Loucy (cell line): ENCODE measurements around the gene WT1.
"Not testable (repeated sequence)": the region's sequence is repeated elsewhere in the genome, so short reads cannot be mapped to it uniquely, and the experiment has no call there.

Experiments used
- H2AFZ ChIP-seq: fragments of 200-600 bp; sonication (generic); 2 replicates; pipeline ENCODE4 v1.6.0; 2016; ENCODE audit warnings: antibody characterized with exemption, mild to moderate bottlenecking, low read length, moderate library complexity
- H3F3A ChIP-seq: fragments of 200-600 bp; 2 replicates; pipeline ENCODE4 v1.6.0; 2016; ENCODE audit warnings: antibody characterized with exemption, low read depth, mild to moderate bottlenecking
- H3K27me3 ChIP-seq: fragments of 200-600 bp; sonication (generic); 2 replicates; pipeline ENCODE4 v1.6.1; 2014; ENCODE audit warnings: low read length, mild to moderate bottlenecking; ENCODE audit not compliant: insufficient read depth, poor library complexity, severe bottlenecking
- H3K36me3 ChIP-seq: fragments of 200-600 bp; sonication (generic); 2 replicates; pipeline ENCODE4 v1.6.1; 2016; ENCODE audit warnings: low read length; ENCODE audit not compliant: insufficient read depth
- H3K4me1 ChIP-seq: fragments of 200-600 bp; sonication (generic); 2 replicates; pipeline ENCODE4 v1.5.1; 2014; ENCODE audit warnings: low read length, mild to moderate bottlenecking; ENCODE audit not compliant: insufficient read depth, poor library complexity, severe bottlenecking
- H3K4me2 ChIP-seq: fragments of 200-600 bp; sonication (generic); 2 replicates; pipeline ENCODE4 v1.6.0; 2014; ENCODE audit warnings: antibody characterized with exemption, low read length, low read depth, mild to moderate bottlenecking; ENCODE audit not compliant: poor library complexity, severe bottlenecking
- H3K4me3 ChIP-seq: fragments of 200-600 bp; sonication (generic); 2 replicates; pipeline ENCODE4 v1.5.1; 2014; ENCODE audit warnings: low read length, mild to moderate bottlenecking, mixed read lengths; ENCODE audit not compliant: poor library complexity, severe bottlenecking
- H3K79me2 ChIP-seq: fragments of 200-600 bp; sonication (generic); 2 replicates; pipeline ENCODE4 v1.6.1; 2014; ENCODE audit warnings: low read length; ENCODE audit not compliant: insufficient read depth
- H3K9ac ChIP-seq: fragments of 200-600 bp; sonication (generic); 2 replicates; pipeline ENCODE4 v1.6.0; 2014; ENCODE audit warnings: mild to moderate bottlenecking, low read depth, low read length, moderate library complexity; ENCODE audit not compliant: poor library complexity, severe bottlenecking
- H3K9me2 ChIP-seq: fragments of 200-600 bp; sonication (generic); replicated peaks from 2 replicates; pipeline ENCODE4 v1.6.1; 2016; ENCODE audit warnings: low read depth, low read length, mixed read lengths
- H3K9me3 ChIP-seq: fragments of 200-600 bp; sonication (generic); 2 replicates; pipeline ENCODE4 v1.6.1; 2014; ENCODE audit warnings: mild to moderate bottlenecking, antibody characterized with exemption, low read length, low read depth; ENCODE audit not compliant: insufficient read depth
- H4K20me1 ChIP-seq: fragments of 200-600 bp; sonication (generic); 2 replicates; pipeline ENCODE4 v1.6.0; 2014; ENCODE audit warnings: antibody characterized with exemption, low read length, mild to moderate bottlenecking; ENCODE audit not compliant: insufficient read depth, poor library complexity, severe bottlenecking
- CTCF ChIP-seq: fragments of 200-600 bp; sonication (generic); conservative IDR thresholded peaks from 2 replicates; pipeline ENCODE4 v1.5.1; 2014; ENCODE audit warnings: mild to moderate bottlenecking, antibody characterized with exemption, low read length
- EZH2phosphoT487 ChIP-seq: fragments of 200-600 bp; IDR thresholded peaks from 2 replicates; pipeline ENCODE4 v1.6.1; 2018; ENCODE audit warnings: antibody characterized with exemption, mild to moderate bottlenecking, moderate library complexity, borderline replicate concordance

WT1 gene

GRCh38 chr11:32379719-32380118 lies 55.6 kb downstream of the WT1 start:
- H3K9me3 ChIP-seq, result no peaks in the 10 kb centered on the region
- no peaks in the 10 kb centered on the region for H3K79me2 ChIP-seq
- no peak overlapping the region for H3K4me2 ChIP-seq
- TF ChIP-seq EZH2phosphoT487 (no peak), CTCF (no peak)
- no peak overlapping the region for H3K9ac ChIP-seq
- H3F3A ChIP-seq, result no peaks in the 10 kb centered on the region
- H2AFZ ChIP-seq, result no peak overlapping the region
- no peak overlapping the region for H3K4me3 ChIP-seq
- no peaks in the 10 kb centered on the region for H3K27me3 ChIP-seq
- H4K20me1 ChIP-seq, result no peaks in the 10 kb centered on the region
- no peaks in the 10 kb centered on the region for H3K36me3 ChIP-seq
- H3K9me2 ChIP-seq, result no peaks in the 10 kb centered on the region
- peaks cover 7% of the 10 kb centered on the region for H3K4me1 ChIP-seq

GRCh38 chr11:32375826-32376225 lies 59.5 kb downstream of the WT1 start:
- Histone ChIP-seq H3K4me2 (no peak overlapping the region), H2AFZ (no peak overlapping the region), H3K9ac (no peak overlapping the region), H3K9me3 (no peaks in the 10 kb centered on the region), H3K4me3 (no peak overlapping the region), H3K9me2 (no peaks in the 10 kb centered on the region), H3K79me2 (no peaks in the 10 kb centered on the region), H3F3A (no peaks in the 10 kb centered on the region), H3K27me3 (no peaks in the 10 kb centered on the region), H3K4me1 (no peaks in the 10 kb centered on the region), H4K20me1 (no peaks in the 10 kb centered on the region), H3K36me3 (no peaks in the 10 kb centered on the region)
- no peak for TF ChIP-seq CTCF
- TF ChIP-seq EZH2phosphoT487, result no peak

DNA sequence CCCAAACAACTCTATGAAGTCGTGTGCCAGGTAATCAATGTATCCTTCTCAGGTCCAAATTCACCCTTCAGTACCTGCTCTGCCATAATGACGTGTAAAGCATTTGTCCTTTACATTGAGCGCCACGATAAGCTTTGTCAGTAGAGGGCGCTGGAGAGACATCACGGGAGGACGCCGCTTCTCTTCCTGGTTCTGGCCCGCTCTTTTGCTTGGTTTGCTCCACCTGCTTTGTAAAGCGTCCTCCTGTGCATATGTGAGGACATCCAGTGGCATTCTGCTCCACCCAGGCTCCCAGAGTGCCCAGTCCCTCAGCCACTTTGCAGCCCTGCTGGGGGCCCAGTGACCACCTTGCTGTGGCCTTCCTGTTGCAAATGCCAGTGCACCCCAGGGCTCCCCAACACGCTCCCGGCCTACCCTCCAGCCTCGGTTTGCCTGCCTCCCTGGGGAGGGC lies 61.1 kb downstream of the WT1 start:
- 0 out of 2 replicates have a peak overlapping the region, but pooled peaks have one; percentile 25 for H2AFZ ChIP-seq

GRCh38 chr11:32369987-32370386 lies 65.4 kb downstream of the WT1 start:
- not testable (repeated sequence) for H3K4me1 ChIP-seq, H3K9ac ChIP-seq, H3K79me2 ChIP-seq, H3K9me3 ChIP-seq, H3K4me2 ChIP-seq, H3F3A ChIP-seq, H3K27me3 ChIP-seq, H3K4me3 ChIP-seq, H2AFZ ChIP-seq, H3K9me2 ChIP-seq, H4K20me1 ChIP-seq, H3K36me3 ChIP-seq

More for the DNA sequence above, 61.1 kb downstream of the WT1 start:
- no peaks in the 10 kb centered on the region for H3K27me3 ChIP-seq
- no peaks in the 10 kb centered on the region for H3K79me2 ChIP-seq
- no peaks in the 10 kb centered on the region for H3K4me1 ChIP-seq
- TF ChIP-seq CTCF (peak; percentile 94), EZH2phosphoT487 (no peak)
- H3K4me3 ChIP-seq, result no peak overlapping the region
- no peaks in the 10 kb centered on the region for H3K36me3 ChIP-seq
- H3K9me2 ChIP-seq, result no peaks in the 10 kb centered on the region
- peak overlapping the region; percentile 13 for H3K9ac ChIP-seq
- no peaks in the 10 kb centered on the region for H3K9me3 ChIP-seq
- no peaks in the 10 kb centered on the region for H4K20me1 ChIP-seq
- no peaks in the 10 kb centered on the region for H3F3A ChIP-seq
- H3K4me2 ChIP-seq, result no peak overlapping the region
